ENCODE measurements around the gene KRT80. TPM values are rescaled to one million over a fixed set of nuclear protein-coding genes. Genes with fewer than 3 reads are reported as not detected.

Gene KRT80
- total RNA-seq, 1 experiment from 2014 or later: 8.8 TPM

GRCh38 chr12:52206304-52207040, 14.7 kb upstream of the KRT80 start:
- Histone ChIP-seq H3K9me3 (ENCODE audit: control insufficient read depth in 1 of 2, insufficient read depth in 1 of 2, low read depth in 1 of 2, low read length in 2 of 2) (no peaks in the 10 kb centered on the region), H3K4me3 (replicated peaks in 1 of 2; ENCODE audit: low read depth in 1 of 2, low read length in 2 of 2) (no peak overlapping the region), H3K4me1 (ENCODE audit: control insufficient read depth in 1 of 2, insufficient read depth in 2 of 2, low read length in 2 of 2) (peaks cover 16 to 80% of the 10 kb centered on the region in 2 experiments), H3K27ac (ENCODE audit: low read depth, low read length) (no peak overlapping the region), H4K20me1 (ENCODE audit: insufficient read depth) (no peaks in the 10 kb centered on the region), H2AFZ (ENCODE audit: low read depth, low read length, poor library complexity, severe bottlenecking) (no peak overlapping the region), H3K9me2 (ENCODE audit: insufficient read depth) (no peaks in the 10 kb centered on the region), H3K79me2 (ENCODE audit: insufficient read depth, low read length) (no peaks in the 10 kb centered on the region), H3K4me2 (ENCODE audit: low read length) (no peak overlapping the region), H3K9ac (ENCODE audit: low read length) (no peak overlapping the region), H3K27me3 (ENCODE audit: insufficient read depth, low read length) (peaks cover 3% of the 10 kb centered on the region), H3K36me3 (ENCODE audit: control insufficient read depth in 1 of 2, insufficient read depth in 2 of 2, low read length in 2 of 2) (no peaks in the 10 kb centered on the region)
- ChIA-PET POLR2A (interaction anchor here (1.7 kb wide), 1 partner anchor 15 kb away, joined by 3 read pairs; no protein-coding TSS in a partner anchor), CTCF (interaction anchor here (1.2 to 2.0 kb wide), 2 partner anchors 7 to 14 kb away, joined by 4 to 10 read pairs; partner anchors contain the start of gene KRT80), RAD21 (ENCODE audit: low non-redundant PET in 1 of 2, low total read pairs in 2 of 2, uncharacterized antibody in 2 of 2, unreplicated experiment in 2 of 2) (no interaction called here)
- ATAC-seq: no peak
- intact Hi-C loops (cut with micrococcal nuclease): no loop called here
- no TSS peak for BruUV-seq (replicated peaks)
- DNase-seq (ENCODE audit: low read depth, low spot score): no peak
- TF ChIP-seq EZH2phosphoT487 (IDR thresholded peaks at IDR 0.05; ENCODE audit: borderline replicate concordance) (no peak), SP1 (IDR thresholded peaks at IDR 0.05; ENCODE audit: low read depth) (no peak)
- TF ChIP-seq, protein P1, sequence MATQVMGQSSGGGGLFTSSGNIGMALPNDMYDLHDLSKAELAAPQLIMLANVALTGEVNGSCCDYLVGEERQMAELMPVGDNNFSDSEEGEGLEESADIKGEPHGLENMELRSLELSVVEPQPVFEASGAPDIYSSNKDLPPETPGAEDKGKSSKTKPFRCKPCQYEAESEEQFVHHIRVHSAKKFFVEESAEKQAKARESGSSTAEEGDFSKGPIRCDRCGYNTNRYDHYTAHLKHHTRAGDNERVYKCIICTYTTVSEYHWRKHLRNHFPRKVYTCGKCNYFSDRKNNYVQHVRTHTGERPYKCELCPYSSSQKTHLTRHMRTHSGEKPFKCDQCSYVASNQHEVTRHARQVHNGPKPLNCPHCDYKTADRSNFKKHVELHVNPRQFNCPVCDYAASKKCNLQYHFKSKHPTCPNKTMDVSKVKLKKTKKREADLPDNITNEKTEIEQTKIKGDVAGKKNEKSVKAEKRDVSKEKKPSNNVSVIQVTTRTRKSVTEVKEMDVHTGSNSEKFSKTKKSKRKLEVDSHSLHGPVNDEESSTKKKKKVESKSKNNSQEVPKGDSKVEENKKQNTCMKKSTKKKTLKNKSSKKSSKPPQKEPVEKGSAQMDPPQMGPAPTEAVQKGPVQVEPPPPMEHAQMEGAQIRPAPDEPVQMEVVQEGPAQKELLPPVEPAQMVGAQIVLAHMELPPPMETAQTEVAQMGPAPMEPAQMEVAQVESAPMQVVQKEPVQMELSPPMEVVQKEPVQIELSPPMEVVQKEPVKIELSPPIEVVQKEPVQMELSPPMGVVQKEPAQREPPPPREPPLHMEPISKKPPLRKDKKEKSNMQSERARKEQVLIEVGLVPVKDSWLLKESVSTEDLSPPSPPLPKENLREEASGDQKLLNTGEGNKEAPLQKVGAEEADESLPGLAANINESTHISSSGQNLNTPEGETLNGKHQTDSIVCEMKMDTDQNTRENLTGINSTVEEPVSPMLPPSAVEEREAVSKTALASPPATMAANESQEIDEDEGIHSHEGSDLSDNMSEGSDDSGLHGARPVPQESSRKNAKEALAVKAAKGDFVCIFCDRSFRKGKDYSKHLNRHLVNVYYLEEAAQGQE (IDR thresholded peaks at IDR 0.05; ENCODE audit: low read depth): no peak
